Gastrocnemius medialis (tissue), 4 donors: ENCODE measurements around the gene SCP2D1. TPM values are rescaled to one million over a fixed set of nuclear protein-coding genes. Genes with fewer than 3 reads are reported as not detected.

Experiments
- ATAC-seq, 2 donors: fragments of 150-250 bp; one replicate each; pipeline ENCODE4 v1.9.1; 2016
- DNase-seq, 2 donors: peaks; one replicate each; pipeline ENCODE4 v3.0.0-alpha.2; 2019
- H3K27ac ChIP-seq, 4 donors: fragments of 200-600 bp; sonication (generic); 1 replicate in 1 of 4; 2 replicates in 3 of 4; pipeline ENCODE4 v1.5.1; 2016 to 2018; ENCODE audit warnings: mild to moderate bottlenecking in 2 of 4, moderate library complexity in 1 of 4
- H3K27me3 ChIP-seq, 3 donors: fragments of 200-600 bp; sonication (generic) in 2 of 3; 1 replicate in 1 of 3; 2 replicates in 2 of 3; pipeline versions ENCODE4 v1.5.1 to v1.6.0; 2016 to 2019; ENCODE audit warnings: mild to moderate bottlenecking in 1 of 3, moderate library complexity in 1 of 3
- H3K36me3 ChIP-seq, 2 donors: fragments of 200-600 bp; sonication (generic) in 1 of 2; one replicate each; pipeline ENCODE4 v1.5.1; 2017 to 2018
- H3K4me1 ChIP-seq, 2 donors: fragments of 200-600 bp; sonication (generic) in 1 of 2; one replicate each; pipeline ENCODE4 v1.5.1; 2016 to 2017; ENCODE audit warnings: mild to moderate bottlenecking in 2 of 2
- H3K4me3 ChIP-seq, 4 donors: fragments of 200-600 bp; sonication (generic) in 3 of 4; 1 replicate in 1 of 4; 2 replicates in 3 of 4; pipeline ENCODE4 v1.5.1; 2016 to 2019; ENCODE audit warnings: mild to moderate bottlenecking in 2 of 4
- H3K9me3 ChIP-seq, 3 donors: fragments of 200-600 bp; sonication (generic) in 2 of 3; 1 replicate in 1 of 3; 2 replicates in 2 of 3; pipeline ENCODE4 v1.5.1; 2016 to 2019
- CTCF ChIP-seq, 5 experiments: fragments of 450-650 bp in 3 of 5; fragments of 200-600 bp in 2 of 5; sonication (generic) in 2 of 5; IDR thresholded peaks in 4 of 5; conservative IDR thresholded peaks in 1 of 5; 1 replicate in 4 of 5; 2 replicates in 1 of 5; pipeline ENCODE4 v1.5.1; 2016 to 2019; ENCODE audit warnings: antibody characterized with exemption in 5 of 5, mild to moderate bottlenecking in 3 of 5, moderate library complexity in 3 of 5
- POLR2A ChIP-seq, 2 donors: fragments of 450-650 bp; IDR thresholded peaks; one replicate each; pipeline ENCODE4 v1.6.1; 2017; ENCODE audit warnings: antibody characterized with exemption in 2 of 2, mild to moderate bottlenecking in 2 of 2, moderate library complexity in 2 of 2
- in situ Hi-C, 4 donors: fragments of 200-750 bp; cut with MboI; loops; one replicate each; pipeline versions ENCODE4 v1.15.0 to v1.8.0; 2017; ENCODE audit warnings: low sequenced_read_pairs in 4 of 4
- intact Hi-C: fragments of 100-400 bp; cut with DNase I; formaldehyde crosslinking; loops from one replicate; pipeline ENCODE4 v1.15.1; 2023; ENCODE audit warnings: low total_unique reads
- total RNA-seq, 4 donors: library from RNA; depleted of rRNA; stranded (reverse); fragments of >200 nt; gene quantifications; one replicate each; pipeline versions ENCODE4 v1.1.0 to v1.2.3, GENCODE V29; 2016

Gene SCP2D1
- total RNA-seq, 4 donors from 2014 or later, result not detected

DNA sequence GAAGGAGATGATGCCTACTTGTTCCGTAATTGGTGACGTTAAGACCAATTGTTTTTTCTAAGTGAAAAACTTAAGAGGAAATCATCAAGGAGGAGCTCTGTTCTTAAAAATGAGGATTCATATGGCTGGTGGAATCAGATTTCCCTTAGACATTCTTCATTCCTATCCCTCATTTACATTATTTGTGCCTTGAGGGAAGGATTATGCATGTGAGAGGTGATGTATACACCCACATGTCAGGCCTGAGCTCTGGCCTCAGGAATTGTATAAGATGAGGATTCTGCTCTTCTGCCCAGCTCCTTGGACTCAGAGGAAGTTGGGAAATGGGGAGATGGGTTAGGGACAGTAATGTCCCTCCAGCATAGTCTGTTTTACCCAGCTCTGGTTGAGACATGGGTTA lies 42.3 kb downstream of the SCP2D1 start:
- TF ChIP-seq POLR2A (IDR thresholded peaks at IDR 0.05) (no peak), CTCF (IDR thresholded peaks at IDR 0.05 in 4 of 5, conservative IDR thresholded peaks at IDR 0.05 in 1 of 5) (no peak)
- no peaks in the 10 kb centered on the region for H3K4me1 ChIP-seq
- intact Hi-C loops (no loop called here), in situ Hi-C loops (no loop called here)
- no peaks in the 10 kb centered on the region for H3K36me3 ChIP-seq
- H3K27me3 ChIP-seq, result no peaks in the 10 kb centered on the region
- DNase-seq (no peak), ATAC-seq (no peak)
- H3K9me3 ChIP-seq, result no peaks in the 10 kb centered on the region
- no peak overlapping the region for H3K4me3 ChIP-seq
- no peak overlapping the region for H3K27ac ChIP-seq

GRCh38 chr20:18856873-18857272 lies 43.3 kb downstream of the SCP2D1 start:
- Histone ChIP-seq H3K4me3 (no peak overlapping the region), H3K27me3 (no peaks in the 10 kb centered on the region), H3K4me1 (no peaks in the 10 kb centered on the region), H3K27ac (no peak overlapping the region), H3K36me3 (no peaks in the 10 kb centered on the region), H3K9me3 (no peaks in the 10 kb centered on the region)
- DNase-seq (no peak), ATAC-seq (no peak)
- in situ Hi-C loops (no loop called here), intact Hi-C loops (no loop called here)
- no peak for TF ChIP-seq POLR2A (IDR thresholded peaks at IDR 0.05)

DNA sequence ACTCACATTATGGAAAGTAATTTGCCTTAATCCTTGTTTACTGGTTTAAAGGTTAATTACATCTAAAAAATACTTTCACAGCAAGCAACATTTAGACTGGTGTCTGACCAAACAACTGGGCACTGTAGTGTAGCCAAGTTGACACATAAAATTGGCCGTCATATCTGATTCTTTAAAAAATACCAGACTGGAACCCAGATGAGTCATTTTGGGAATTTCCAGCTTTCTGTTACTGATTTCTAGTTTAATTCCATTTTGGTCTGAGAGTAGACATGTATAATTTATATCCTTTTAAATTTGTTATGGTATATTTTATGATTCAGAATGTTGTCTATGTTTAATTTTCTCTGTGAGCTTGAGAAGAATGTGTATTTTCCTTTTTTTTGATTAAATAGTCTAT lies 44.1 kb downstream of the SCP2D1 start:
- in situ Hi-C loops, result no loop called here
- TF ChIP-seq CTCF (IDR thresholded peaks at IDR 0.05 in 4 of 5, conservative IDR thresholded peaks at IDR 0.05 in 1 of 5), result no peak
- no peak for TF ChIP-seq POLR2A (IDR thresholded peaks at IDR 0.05)
- Histone ChIP-seq H3K4me1 (no peaks in the 10 kb centered on the region), H3K9me3 (no peaks in the 10 kb centered on the region), H3K36me3 (no peaks in the 10 kb centered on the region), H3K27ac (no peak overlapping the region), H3K27me3 (no peaks in the 10 kb centered on the region), H3K4me3 (no peak overlapping the region)
- ATAC-seq (no peak), DNase-seq (no peak)
- intact Hi-C loops, result no loop called here

- ATAC-seq, result no peak
- no peaks in the 10 kb centered on the region for H3K4me1 ChIP-seq
- TF ChIP-seq CTCF (IDR thresholded peaks at IDR 0.05 in 4 of 5, conservative IDR thresholded peaks at IDR 0.05 in 1 of 5), result no peak
- TF ChIP-seq POLR2A (IDR thresholded peaks at IDR 0.05), result no peak
- DNase-seq, result no peak
- H3K36me3 ChIP-seq, result no peaks in the 10 kb centered on the region
- no peaks in the 10 kb centered on the region for H3K27me3 ChIP-seq
- H3K4me3 ChIP-seq, result no peak overlapping the region
- H3K27ac ChIP-seq, result no peak overlapping the region
- intact Hi-C loops (no loop called here), in situ Hi-C loops (no loop called here)
- H3K9me3 ChIP-seq, result no peaks in the 10 kb centered on the region
These were observed 45.2 kb downstream of the SCP2D1 start for GRCh38 chr20:18858816-18859215.

Other genes starting within 250 kb of the SCP2D1 start
- 100 to 1,000 TPM; 203 to 374 (median 286) TPM for gene SMIM26, start 246.4 kb upstream of the SCP2D1 start, total RNA-seq
- gene DTD1, start 225.7 kb upstream of the SCP2D1 start, total RNA-seq, result 10 to 100 TPM; 18.0 to 33.0 (median 26.5) TPM